ENCODE data around the gene KCNJ2.

Gene KCNJ2

DNA sequence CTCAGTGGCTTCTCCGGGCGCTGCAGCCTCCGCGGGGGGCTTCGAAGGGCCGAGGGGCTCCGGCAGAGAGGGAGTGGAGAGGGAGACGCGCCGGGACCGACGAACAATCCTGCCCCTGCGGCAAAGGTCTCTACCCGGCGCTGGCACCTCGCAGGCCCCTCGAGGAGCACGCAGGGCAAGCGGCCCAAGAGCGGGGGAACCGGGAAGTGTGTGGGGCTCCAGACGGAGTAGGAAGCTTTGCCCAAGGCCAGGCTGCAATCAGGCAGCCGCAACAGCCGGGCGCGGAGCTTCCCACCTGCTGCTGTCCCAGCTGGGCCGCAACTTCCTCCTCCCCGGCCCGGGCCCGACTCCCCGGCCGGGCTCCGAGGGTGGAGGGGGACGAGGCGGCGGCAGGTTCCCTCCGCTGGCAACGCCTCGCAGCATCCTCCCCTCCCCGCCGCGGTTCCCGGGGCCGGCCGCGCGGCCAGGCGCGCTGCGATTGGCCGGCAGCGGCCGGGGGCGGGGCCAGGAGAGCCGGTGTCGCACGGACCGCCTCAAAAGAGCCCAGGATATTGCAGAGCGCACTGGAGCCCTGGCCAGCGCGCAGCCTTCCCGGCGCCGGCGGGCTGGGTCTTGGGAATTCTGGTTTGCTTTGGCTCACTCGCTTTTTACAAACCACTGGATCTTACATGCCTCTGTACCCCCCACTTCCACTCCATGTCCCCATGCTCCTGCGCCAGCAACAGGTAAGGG lies at the start of gene KCNJ2:
Gene KCNJ2, plus strand, starts transcription at position 556 of the 732 bp plus-strand sequence. CDS start 5,508 bp downstream, outside the sequence.
- FAIRE-seq (peak; percentile 67), DNase-seq (ENCODE audit: insufficient read length, low spot score) (peak; percentile 81)

DNA sequence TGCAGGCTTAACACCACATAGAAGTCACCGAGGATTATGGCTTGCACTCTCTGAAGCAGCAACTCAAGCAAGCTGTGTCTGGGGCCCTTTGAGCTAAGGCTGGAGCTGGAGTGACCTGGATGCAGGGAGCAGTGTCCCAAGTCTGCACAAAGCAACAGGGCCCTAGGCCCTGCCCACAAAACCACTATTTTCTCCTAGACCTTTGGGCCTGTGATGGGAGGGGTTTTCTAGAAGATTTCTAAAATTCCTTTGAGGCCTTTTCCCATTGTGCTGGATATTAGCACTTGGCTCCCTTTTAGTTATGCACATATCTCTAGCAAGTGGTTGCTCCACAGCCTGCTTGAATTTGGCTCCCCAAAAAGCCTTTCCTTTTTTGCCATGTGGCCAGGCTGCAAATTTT lies 49.8 kb upstream of the KCNJ2 start:
- FAIRE-seq (no peak), DNase-seq (ENCODE audit: insufficient read length, low spot score) (no peak)

GRCh38 chr17:70119983-70120382 lies 49.3 kb upstream of the KCNJ2 start:
- no peak for DNase-seq (ENCODE audit: insufficient read length, low spot score)
- FAIRE-seq, result peak; percentile 66

DNA sequence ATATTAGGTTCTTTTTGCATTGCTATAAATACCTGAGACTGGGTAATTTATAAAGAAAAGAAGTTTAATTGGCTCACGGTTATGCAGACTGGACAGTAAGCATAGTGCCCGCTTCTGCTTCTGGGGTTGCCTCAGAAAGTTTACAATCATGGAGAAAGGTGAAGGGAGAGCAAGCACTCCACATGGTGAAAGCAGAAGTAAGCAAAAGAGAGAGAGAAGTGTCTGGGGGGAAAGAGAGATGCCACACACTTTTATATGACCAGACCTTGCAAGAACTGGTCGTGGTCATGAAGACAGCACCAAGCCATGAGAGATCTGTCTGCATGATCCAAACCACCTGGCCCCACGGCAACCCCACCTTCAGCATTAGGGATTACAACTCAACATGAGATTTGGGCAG lies 48.9 kb upstream of the KCNJ2 start:
- FAIRE-seq (no peak), DNase-seq (ENCODE audit: insufficient read length, low spot score) (no peak)

DNA sequence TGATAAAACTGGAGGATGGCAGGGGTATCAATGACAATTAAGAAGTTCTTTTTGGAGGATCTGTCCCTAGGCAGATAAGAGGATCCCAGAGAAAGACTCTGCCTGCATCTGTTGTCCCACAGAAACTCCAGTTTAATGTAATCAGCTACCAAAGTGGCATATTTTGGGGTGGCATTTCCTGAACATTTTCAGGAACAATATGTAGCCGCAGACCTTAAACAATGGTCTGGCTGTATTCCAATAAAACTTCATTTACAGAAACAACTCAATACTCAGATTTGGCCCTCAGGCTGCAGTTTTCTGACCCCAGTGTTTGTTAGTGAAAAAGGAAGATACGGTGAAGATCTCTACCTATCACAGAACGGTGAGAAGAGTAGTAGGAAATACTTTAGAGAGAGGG lies 48.2 kb upstream of the KCNJ2 start:
- FAIRE-seq (no peak), DNase-seq (ENCODE audit: insufficient read length, low spot score) (no peak)

DNA sequence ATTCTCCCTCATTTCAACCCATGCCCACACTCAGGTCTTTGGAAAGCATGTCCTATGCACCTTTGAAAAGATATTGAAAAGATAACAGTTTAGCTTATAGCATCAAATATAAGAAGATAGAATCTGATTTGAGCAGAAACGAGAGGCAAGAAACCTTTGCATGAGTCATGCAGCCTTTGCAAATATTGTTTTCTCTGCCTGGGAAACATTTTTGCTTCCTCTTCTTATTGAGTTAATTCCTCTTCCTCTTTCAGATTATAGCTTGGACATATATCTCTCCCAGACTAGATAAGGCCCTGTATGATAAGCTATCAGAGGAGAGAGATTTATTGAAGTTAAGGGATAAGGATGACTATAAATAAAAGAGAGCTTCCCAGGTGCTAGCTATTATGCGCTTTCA lies 46.1 kb upstream of the KCNJ2 start:
- DNase-seq (ENCODE audit: insufficient read length, low spot score) (no peak), FAIRE-seq (no peak)

DNA sequence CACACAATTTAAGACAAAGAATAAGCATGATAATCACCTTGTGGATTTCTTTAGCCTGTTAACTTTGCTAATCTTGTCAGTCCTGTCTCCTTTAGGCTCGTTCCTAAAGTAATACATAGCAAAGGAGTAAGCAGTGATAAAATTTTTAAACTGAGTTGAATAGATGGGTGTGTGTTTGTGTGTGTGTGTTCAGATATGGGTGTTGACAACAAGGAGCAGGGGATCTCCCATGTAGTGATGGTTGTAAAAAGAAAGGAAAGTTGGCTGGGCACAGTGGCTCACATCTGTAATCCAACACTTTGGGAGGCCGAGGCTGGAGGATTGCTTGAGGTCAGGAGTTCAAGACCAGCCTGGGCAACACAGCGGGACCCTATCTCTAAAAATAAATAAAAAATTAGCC lies 44.6 kb upstream of the KCNJ2 start:
- FAIRE-seq (no peak), DNase-seq (ENCODE audit: insufficient read length, low spot score) (no peak)

GRCh38 chr17:70127221-70127873 lies 42.0 kb upstream of the KCNJ2 start:
- DNase-seq (ENCODE audit: insufficient read length, low spot score) (no peak), FAIRE-seq (no peak)

DNA sequence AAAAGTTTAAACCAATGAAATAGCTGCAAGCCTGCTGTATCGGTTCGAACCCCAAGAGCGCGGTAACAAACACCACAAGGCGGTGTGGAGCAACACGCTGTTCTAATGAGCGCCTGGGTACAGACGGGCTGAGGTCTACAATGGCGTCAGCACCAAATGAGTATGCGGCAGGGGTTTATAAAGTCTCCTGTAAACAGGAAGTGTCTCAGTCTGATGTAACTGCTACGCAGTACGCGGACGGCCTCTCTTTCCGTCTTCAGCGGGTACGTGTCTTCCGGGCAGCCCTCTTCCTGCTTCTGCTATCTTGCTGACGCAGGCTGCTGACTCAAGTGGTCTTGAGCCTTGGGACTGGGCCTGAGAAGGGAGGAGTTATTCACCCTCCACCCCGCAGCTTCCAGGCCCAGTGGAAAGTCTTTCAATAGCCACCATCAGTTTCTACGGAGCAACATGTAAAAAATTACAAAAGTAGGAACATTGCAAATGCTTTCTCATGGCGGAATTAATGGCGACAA lies 40.5 kb upstream of the KCNJ2 start:
- FAIRE-seq (no peak), DNase-seq (ENCODE audit: insufficient read length, low spot score) (no peak)

- DNase-seq (ENCODE audit: insufficient read length, low spot score) (no peak), FAIRE-seq (no peak)
Observed at GRCh38 chr17:70130289-70130688, 39.0 kb upstream of the KCNJ2 start.

DNA sequence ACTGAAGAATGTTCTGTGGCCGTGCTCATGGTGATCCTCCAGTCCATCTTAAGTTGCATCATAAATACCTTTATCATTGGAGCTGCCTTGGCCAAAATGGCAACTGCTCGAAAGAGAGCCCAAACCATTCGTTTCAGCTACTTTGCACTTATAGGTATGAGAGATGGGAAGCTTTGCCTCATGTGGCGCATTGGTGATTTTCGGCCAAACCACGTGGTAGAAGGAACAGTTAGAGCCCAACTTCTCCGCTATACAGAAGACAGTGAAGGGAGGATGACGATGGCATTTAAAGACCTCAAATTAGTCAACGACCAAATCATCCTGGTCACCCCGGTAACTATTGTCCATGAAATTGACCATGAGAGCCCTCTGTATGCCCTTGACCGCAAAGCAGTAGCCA lies 36.8 kb upstream of the KCNJ2 start:
- FAIRE-seq (no peak), DNase-seq (ENCODE audit: insufficient read length, low spot score) (no peak)

- FAIRE-seq (no peak), DNase-seq (ENCODE audit: insufficient read length, low spot score) (no peak)
Observed at GRCh38 chr17:70134042-70134441, 35.3 kb upstream of the KCNJ2 start.

GRCh38 chr17:70134777-70135176 lies 34.6 kb upstream of the KCNJ2 start:
- FAIRE-seq, result no peak
- DNase-seq (ENCODE audit: insufficient read length, low spot score), result no peak

GRCh38 chr17:70136131-70136530 lies 33.2 kb upstream of the KCNJ2 start:
- no peak for DNase-seq (ENCODE audit: insufficient read length, low spot score)
- FAIRE-seq, result no peak

DNA sequence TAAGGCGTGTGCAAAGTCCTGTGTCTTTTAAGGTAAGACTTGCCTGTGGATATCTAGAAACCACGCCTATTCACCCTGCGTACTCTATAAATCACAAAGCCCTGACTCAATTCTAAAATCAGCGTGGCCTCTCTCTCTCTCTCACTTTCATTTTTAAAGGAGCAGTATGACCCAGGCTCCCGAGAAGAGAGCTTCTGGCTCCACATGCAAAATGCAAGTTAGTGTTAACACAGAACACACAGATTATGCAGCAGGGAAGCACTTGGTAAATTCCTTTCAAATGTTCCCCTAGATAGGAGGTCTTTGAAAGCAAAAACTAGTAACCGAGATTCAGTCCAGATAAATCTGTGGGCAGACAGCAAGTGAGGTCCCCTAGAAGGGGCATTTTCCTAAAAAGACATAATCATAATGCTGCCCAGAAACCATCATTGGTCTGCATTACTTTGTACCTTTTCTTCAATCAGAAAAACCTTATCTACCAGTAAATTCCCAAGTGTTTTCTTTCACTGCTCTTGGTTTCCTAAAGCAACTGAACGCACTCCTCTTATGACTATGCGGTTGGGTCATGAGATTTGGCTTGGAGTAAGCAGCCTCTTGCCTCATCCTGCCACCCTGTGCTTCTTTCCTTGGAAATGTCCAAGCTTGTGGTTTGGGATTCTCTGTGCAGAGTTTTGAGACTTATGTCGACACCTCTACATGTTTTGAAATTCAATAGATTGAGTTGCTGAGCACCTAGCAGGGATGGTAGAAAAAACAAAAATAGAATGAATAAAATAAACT lies 31.7 kb upstream of the KCNJ2 start:
- FAIRE-seq (no peak), DNase-seq (ENCODE audit: insufficient read length, low spot score) (peak; percentile 60)

GRCh38 chr17:70138291-70138865 lies 31.0 kb upstream of the KCNJ2 start:
- FAIRE-seq (no peak), DNase-seq (ENCODE audit: insufficient read length, low spot score) (no peak)

DNA sequence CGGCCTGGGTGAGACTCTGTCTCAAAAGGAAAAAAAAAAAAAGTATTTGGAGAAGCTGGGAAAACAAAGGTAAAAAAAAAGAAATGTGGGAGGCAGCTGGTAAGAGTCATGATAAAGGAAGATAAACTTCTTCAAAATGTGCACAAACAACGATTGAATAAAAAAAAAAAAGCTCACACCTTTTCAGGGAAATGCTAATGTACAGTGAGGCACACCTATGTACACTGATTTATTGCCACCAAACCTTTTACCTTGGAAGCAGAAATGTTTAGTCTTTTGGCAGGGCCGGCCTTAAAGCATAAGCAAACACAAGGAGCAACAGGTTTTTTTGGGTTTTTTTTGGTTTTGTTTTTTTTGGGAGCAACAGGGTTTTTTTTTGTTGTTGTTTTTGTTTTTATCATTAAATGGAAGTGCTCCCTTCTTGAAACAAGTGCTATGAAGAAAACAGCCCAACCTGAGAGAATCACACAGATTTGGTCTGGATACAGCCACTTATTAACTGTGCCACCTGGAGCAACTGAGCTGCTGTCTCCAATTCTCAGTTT lies 29.8 kb upstream of the KCNJ2 start:
- no peak for FAIRE-seq

GRCh38 chr17:70144260-70144846 lies 25.0 kb upstream of the KCNJ2 start:
- no peak for FAIRE-seq
- no peak for DNase-seq (ENCODE audit: insufficient read length, low spot score)

More for the DNA sequence above, 29.8 kb upstream of the KCNJ2 start:
- no peak for DNase-seq (ENCODE audit: insufficient read length, low spot score)

DNA sequence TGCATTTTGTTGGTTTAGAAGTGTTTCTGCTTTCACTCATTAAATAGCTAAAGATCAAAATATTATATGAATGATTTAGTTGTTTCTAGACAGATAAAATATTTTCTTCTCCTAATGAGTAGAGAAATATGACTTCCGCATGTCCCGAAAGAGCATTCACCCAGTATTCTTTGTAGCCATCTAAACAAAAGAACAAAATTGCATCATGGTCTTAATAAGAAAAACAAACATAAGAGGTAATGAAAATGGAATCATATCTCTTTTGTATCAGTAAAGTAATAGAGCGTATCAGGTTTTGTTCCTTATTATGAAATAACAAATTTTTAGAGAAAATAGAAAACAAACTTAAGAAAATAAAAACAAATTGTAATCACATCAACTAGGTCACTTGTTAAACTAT lies 16.1 kb upstream of the KCNJ2 start:
- FAIRE-seq, result no peak
- no peak for DNase-seq (ENCODE audit: insufficient read length, low spot score)

- DNase-seq (ENCODE audit: insufficient read length, low spot score) (no peak), FAIRE-seq (no peak)
Observed at GRCh38 chr17:70157151-70157550, 12.2 kb upstream of the KCNJ2 start.
